OCI-LY1 (cell line): ENCODE results near the gene TULP3.
"Not testable (repeated sequence)": the region's sequence is repeated elsewhere in the genome, so short reads cannot be mapped to it uniquely, and the experiment has no call there.

Experiments
- EZH2 ChIP-seq: fragments of 200-600 bp; sonication (generic), shearing (Covaris generic); IDR thresholded peaks from 2 replicates; pipeline ENCODE4 v1.8.0; 2017; ENCODE audit warnings: borderline replicate concordance, mixed run types, mild to moderate bottlenecking, antibody characterized with exemption, low read length, moderate library complexity, mixed read lengths
- TF ChIP-seq, protein P1 (sequence below): fragments of 200-600 bp; sonication (generic), shearing (Covaris generic); IDR thresholded peaks from 2 replicates; pipeline ENCODE4 v1.5.1; 2017; ENCODE audit warnings: mild to moderate bottlenecking, antibody characterized with exemption, low read length, moderate library complexity, mixed read lengths

- TF ChIP-seq, protein P1, sequence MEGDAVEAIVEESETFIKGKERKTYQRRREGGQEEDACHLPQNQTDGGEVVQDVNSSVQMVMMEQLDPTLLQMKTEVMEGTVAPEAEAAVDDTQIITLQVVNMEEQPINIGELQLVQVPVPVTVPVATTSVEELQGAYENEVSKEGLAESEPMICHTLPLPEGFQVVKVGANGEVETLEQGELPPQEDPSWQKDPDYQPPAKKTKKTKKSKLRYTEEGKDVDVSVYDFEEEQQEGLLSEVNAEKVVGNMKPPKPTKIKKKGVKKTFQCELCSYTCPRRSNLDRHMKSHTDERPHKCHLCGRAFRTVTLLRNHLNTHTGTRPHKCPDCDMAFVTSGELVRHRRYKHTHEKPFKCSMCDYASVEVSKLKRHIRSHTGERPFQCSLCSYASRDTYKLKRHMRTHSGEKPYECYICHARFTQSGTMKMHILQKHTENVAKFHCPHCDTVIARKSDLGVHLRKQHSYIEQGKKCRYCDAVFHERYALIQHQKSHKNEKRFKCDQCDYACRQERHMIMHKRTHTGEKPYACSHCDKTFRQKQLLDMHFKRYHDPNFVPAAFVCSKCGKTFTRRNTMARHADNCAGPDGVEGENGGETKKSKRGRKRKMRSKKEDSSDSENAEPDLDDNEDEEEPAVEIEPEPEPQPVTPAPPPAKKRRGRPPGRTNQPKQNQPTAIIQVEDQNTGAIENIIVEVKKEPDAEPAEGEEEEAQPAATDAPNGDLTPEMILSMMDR: not testable (repeated sequence)
- TF ChIP-seq EZH2: not testable (repeated sequence)
Measured at GRCh38 chr12:2863402-2863801, 27.3 kb upstream of the TULP3 start.
